IMR-90 (cell line): Measurements from ENCODE around the gene MS4A4E.

ENCODE experiments used
- CTCF ChIP-seq: conservative IDR thresholded peaks from 2 replicates; pipeline ENCODE4 v1.5.1; 2012; ENCODE audit warnings: mild to moderate bottlenecking, low read depth, low read length, improper control_type of control experiment
- ELK1 ChIP-seq: fragments of 150-350 bp; IDR thresholded peaks from 2 replicates; pipeline ENCODE4 v1.6.1; 2016; ENCODE audit warnings: low read depth, mild to moderate bottlenecking, low read length, moderate library complexity, borderline replicate concordance
- MAZ ChIP-seq: IDR thresholded peaks from 2 replicates; pipeline ENCODE4 v1.6.1; 2012; ENCODE audit warnings: low read depth, mild to moderate bottlenecking, low read length, improper control_type of control experiment, moderate library complexity, borderline replicate concordance
- POLR2A ChIP-seq: IDR thresholded peaks from 2 replicates; pipeline ENCODE4 v1.6.1; 2012; ENCODE audit warnings: mild to moderate bottlenecking, low read depth, low read length
- RFX5 ChIP-seq: IDR thresholded peaks from 2 replicates; pipeline ENCODE4 v1.8.0; 2012; ENCODE audit warnings: low read depth, mild to moderate bottlenecking, low read length, moderate library complexity
- SMC3 ChIP-seq: fragments of 150-350 bp; IDR thresholded peaks from 2 replicates; pipeline ENCODE4 v1.6.1; 2016; ENCODE audit warnings: low read depth, mild to moderate bottlenecking, antibody characterized with exemption, low read length, moderate library complexity

GRCh38 chr11:60193687-60194433 lies 49.1 kb downstream of the MS4A4E start:
- no peak for TF ChIP-seq RFX5
- TF ChIP-seq MAZ, result no peak
- TF ChIP-seq CTCF, result peak; percentile 89
- TF ChIP-seq SMC3, result peak; percentile 64
- no peak for TF ChIP-seq ELK1
- no peak for TF ChIP-seq POLR2A
